ENCODE measurements around the gene TMEM143. TPM values are rescaled to one million over a fixed set of nuclear protein-coding genes. Genes with fewer than 3 reads are reported as not detected.

Gene TMEM143
- total RNA-seq, 1 experiment from 2014 or later: 11.5 TPM

- Histone ChIP-seq H3K27me3 (ENCODE audit: control insufficient read depth, insufficient read depth, low read length) (no peaks in the 10 kb centered on the region), H3K4me3 (ENCODE audit: insufficient read depth, low read depth, low read length) (peak overlapping the region; percentile 55), H3K36me3 (replicated peaks; ENCODE audit: control insufficient read depth, insufficient read depth, low read length) (peaks cover 11% of the 10 kb centered on the region)
- peak; percentile 92 for DNase-seq
Measured at GRCh38 chr19:48290401-48290770, 73.4 kb downstream of the TMEM143 start.

GRCh38 chr19:48287748-48288147 is 76.0 kb downstream of the TMEM143 start:
- peaks cover 23% of the 10 kb centered on the region for H3K36me3 ChIP-seq (replicated peaks; ENCODE audit: control insufficient read depth, insufficient read depth, low read length)
- no peak for DNase-seq
- H3K27me3 ChIP-seq (ENCODE audit: control insufficient read depth, insufficient read depth, low read length): no peaks in the 10 kb centered on the region
- no peak overlapping the region for H3K4me3 ChIP-seq (ENCODE audit: insufficient read depth, low read depth, low read length)

GRCh38 chr19:48284896-48285295 is 78.8 kb downstream of the TMEM143 start:
- peaks cover 31% of the 10 kb centered on the region for H3K36me3 ChIP-seq (replicated peaks; ENCODE audit: control insufficient read depth, insufficient read depth, low read length)
- no peak overlapping the region for H3K4me3 ChIP-seq (ENCODE audit: insufficient read depth, low read depth, low read length)
- no peaks in the 10 kb centered on the region for H3K27me3 ChIP-seq (ENCODE audit: control insufficient read depth, insufficient read depth, low read length)
- DNase-seq: no peak

GRCh38 chr19:48283908-48284307 is 79.8 kb downstream of the TMEM143 start:
- no peak overlapping the region for H3K4me3 ChIP-seq (ENCODE audit: insufficient read depth, low read depth, low read length)
- H3K36me3 ChIP-seq (replicated peaks; ENCODE audit: control insufficient read depth, insufficient read depth, low read length): peaks cover 31% of the 10 kb centered on the region
- no peaks in the 10 kb centered on the region for H3K27me3 ChIP-seq (ENCODE audit: control insufficient read depth, insufficient read depth, low read length)
- DNase-seq: no peak

Other genes with a start within 250 kb of the TMEM143 start
- gene LIG1, start 193.6 kb downstream of the TMEM143 start, total RNA-seq (2014; rRNA removed; shearing (Covaris generic)): 90.7 and 100 TPM in 2 replicates
- 1.7 and 3.0 TPM in 2 replicates for gene ZSWIM9, start 193.3 kb downstream of the TMEM143 start, total RNA-seq (2014; rRNA removed; shearing (Covaris generic))
- 0.55 and 1.1 TPM in 2 replicates for gene CARD8, start 108.0 kb downstream of the TMEM143 start, total RNA-seq (2014; rRNA removed; shearing (Covaris generic))
- gene ZNF114, start 93.9 kb downstream of the TMEM143 start, total RNA-seq (2014; rRNA removed; shearing (Covaris generic)): 12.8 and 17.9 TPM in 2 replicates
- gene EMP3, start 38.4 kb downstream of the TMEM143 start, total RNA-seq (2014; rRNA removed; shearing (Covaris generic)): 29.9 and 57.5 TPM in 2 replicates
- gene SYNGR4, start 427 bp upstream of the TMEM143 start, total RNA-seq (2014; rRNA removed; shearing (Covaris generic)): not detected in 2 replicates
- 110 and 111 TPM in 2 replicates for gene KDELR1, start 27.6 kb upstream of the TMEM143 start, total RNA-seq (2014; rRNA removed; shearing (Covaris generic))
- 4.4 and 4.8 TPM in 2 replicates for gene GRIN2D, start 29.7 kb upstream of the TMEM143 start, total RNA-seq (2014; rRNA removed; shearing (Covaris generic))
- 80.6 and 97.8 TPM in 2 replicates for gene GRWD1, start 82.0 kb upstream of the TMEM143 start, total RNA-seq (2014; rRNA removed; shearing (Covaris generic))
- gene KCNJ14, start 91.6 kb upstream of the TMEM143 start, total RNA-seq (2014; rRNA removed; shearing (Covaris generic)): 0.21 and 0.70 TPM in 2 replicates
- 42.9 and 51.3 TPM in 2 replicates for gene CYTH2, start 105.4 kb upstream of the TMEM143 start, total RNA-seq (2014; rRNA removed; shearing (Covaris generic))
- gene LMTK3, start 147.9 kb upstream of the TMEM143 start, total RNA-seq (2014; rRNA removed; shearing (Covaris generic)): 3.0 and 3.6 TPM in 2 replicates
- gene SULT2B1, start 188.2 kb upstream of the TMEM143 start, total RNA-seq (2014; rRNA removed; shearing (Covaris generic)): 1.8 and 2.8 TPM in 2 replicates
- gene SPACA4, start 242.8 kb upstream of the TMEM143 start, total RNA-seq (2014; rRNA removed; shearing (Covaris generic)): not detected in 2 replicates